Measurements from ENCODE around the gene ADGRB2. TPM values are rescaled to one million over a fixed set of nuclear protein-coding genes. Genes with fewer than 3 reads are reported as not detected.

The ADGRB2 gene
- total RNA-seq, 1 donor from 2014 or later, result 12.1 TPM

- no peak for DNase-seq
- Histone ChIP-seq H3K9me3 (replicated peaks) (no peaks in the 10 kb centered on the region), H3K4me3 (no peak overlapping the region), H3K36me3 (no peaks in the 10 kb centered on the region), H3K4me1 (peaks cover 16% of the 10 kb centered on the region), H3K27ac (replicated peaks) (no peak overlapping the region), H3K27me3 (ENCODE audit: low read depth) (peaks cover 22% of the 10 kb centered on the region)
- intact Hi-C loops (cut with micrococcal nuclease), result loop anchor here (10.0 kb wide), 1 partner anchor 225 kb away; no protein-coding TSS in a partner anchor
- TF ChIP-seq, protein P1, sequence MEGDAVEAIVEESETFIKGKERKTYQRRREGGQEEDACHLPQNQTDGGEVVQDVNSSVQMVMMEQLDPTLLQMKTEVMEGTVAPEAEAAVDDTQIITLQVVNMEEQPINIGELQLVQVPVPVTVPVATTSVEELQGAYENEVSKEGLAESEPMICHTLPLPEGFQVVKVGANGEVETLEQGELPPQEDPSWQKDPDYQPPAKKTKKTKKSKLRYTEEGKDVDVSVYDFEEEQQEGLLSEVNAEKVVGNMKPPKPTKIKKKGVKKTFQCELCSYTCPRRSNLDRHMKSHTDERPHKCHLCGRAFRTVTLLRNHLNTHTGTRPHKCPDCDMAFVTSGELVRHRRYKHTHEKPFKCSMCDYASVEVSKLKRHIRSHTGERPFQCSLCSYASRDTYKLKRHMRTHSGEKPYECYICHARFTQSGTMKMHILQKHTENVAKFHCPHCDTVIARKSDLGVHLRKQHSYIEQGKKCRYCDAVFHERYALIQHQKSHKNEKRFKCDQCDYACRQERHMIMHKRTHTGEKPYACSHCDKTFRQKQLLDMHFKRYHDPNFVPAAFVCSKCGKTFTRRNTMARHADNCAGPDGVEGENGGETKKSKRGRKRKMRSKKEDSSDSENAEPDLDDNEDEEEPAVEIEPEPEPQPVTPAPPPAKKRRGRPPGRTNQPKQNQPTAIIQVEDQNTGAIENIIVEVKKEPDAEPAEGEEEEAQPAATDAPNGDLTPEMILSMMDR (IDR thresholded peaks at IDR 0.05; ENCODE audit: borderline replicate concordance), result no peak
Measured at GRCh38 chr1:31790140-31790539, 26.0 kb upstream of the ADGRB2 start.

GRCh38 chr1:31789259-31790065 lies 25.3 kb upstream of the ADGRB2 start:
- Histone ChIP-seq H3K36me3 (no peaks in the 10 kb centered on the region), H3K9me3 (replicated peaks) (no peaks in the 10 kb centered on the region), H3K27me3 (ENCODE audit: low read depth) (peaks cover 16% of the 10 kb centered on the region), H3K4me1 (peaks cover 16% of the 10 kb centered on the region), H3K4me3 (peak overlapping the region; percentile 82), H3K27ac (replicated peaks) (peak overlapping the region; percentile 86)
- DNase-seq, result peak; percentile 96
- TF ChIP-seq, protein P1 (IDR thresholded peaks at IDR 0.05; ENCODE audit: borderline replicate concordance), result peak; percentile 91
- intact Hi-C loops (cut with micrococcal nuclease), result loop anchor here (2.0 to 10.0 kb wide), 3 partner anchors 75 to 225 kb away; no protein-coding TSS in a partner anchor

GRCh38 chr1:31788825-31789256 lies 24.7 kb upstream of the ADGRB2 start:
- DNase-seq, result no peak
- peak overlapping the region; percentile 86 for H3K27ac ChIP-seq (replicated peaks)

DNA sequence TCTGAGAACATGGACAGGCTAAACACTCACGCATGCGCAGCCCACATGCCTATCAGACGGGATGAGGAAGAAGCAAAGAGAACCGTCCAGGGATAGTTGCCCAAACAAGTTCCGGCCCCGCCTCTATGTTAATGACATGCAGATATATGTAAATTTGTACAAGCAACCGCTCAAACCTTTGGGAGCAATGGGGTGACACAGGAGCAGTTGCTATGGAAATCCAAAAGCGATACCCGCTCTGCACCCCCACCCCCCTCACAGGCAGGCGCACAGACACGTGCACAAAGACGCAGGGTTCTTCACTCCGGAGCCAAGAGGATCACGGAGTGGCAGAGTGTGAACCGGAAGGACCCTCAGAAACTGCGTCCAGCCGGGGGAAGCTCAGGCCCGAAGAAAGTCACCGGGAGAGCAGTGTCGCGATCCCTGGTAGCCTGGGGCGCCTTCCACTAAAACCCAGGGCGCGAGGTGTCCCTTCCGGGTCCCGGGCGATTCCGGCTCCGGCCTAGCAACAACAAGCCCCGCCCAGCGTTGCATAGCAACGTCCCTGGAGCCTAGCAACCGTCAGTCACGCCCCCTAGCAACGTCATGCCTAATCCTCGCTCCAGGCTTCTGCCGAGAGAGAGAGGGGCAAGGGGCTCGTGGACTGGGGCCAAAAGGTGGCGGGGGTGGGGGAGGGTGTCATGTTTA lies 24.1 kb upstream of the ADGRB2 start:
- H3K4me3 ChIP-seq, result peak overlapping the region; percentile 82
- TF ChIP-seq, protein P1 (IDR thresholded peaks at IDR 0.05; ENCODE audit: borderline replicate concordance), result no peak
- H3K4me1 ChIP-seq, result peaks cover 16% of the 10 kb centered on the region
- DNase-seq, result peak; percentile 91
- H3K36me3 ChIP-seq, result no peaks in the 10 kb centered on the region
- H3K27ac ChIP-seq (replicated peaks), result peak overlapping the region; percentile 86
- no peaks in the 10 kb centered on the region for H3K9me3 ChIP-seq (replicated peaks)
- H3K27me3 ChIP-seq (ENCODE audit: low read depth), result peaks cover 6% of the 10 kb centered on the region
- intact Hi-C loops (cut with micrococcal nuclease), result loop anchor here (2.0 to 10.0 kb wide), 2 partner anchors 73 to 125 kb away; no protein-coding TSS in a partner anchor

More at GRCh38 chr1:31788825-31789256, 24.7 kb upstream of the ADGRB2 start:
- peak overlapping the region; percentile 82 for H3K4me3 ChIP-seq
- H3K36me3 ChIP-seq, result no peaks in the 10 kb centered on the region
- intact Hi-C loops (cut with micrococcal nuclease), result loop anchor here (2.0 to 10.0 kb wide), 2 partner anchors 74 to 126 kb away; no protein-coding TSS in a partner anchor
- peaks cover 10% of the 10 kb centered on the region for H3K27me3 ChIP-seq (ENCODE audit: low read depth)
- H3K4me1 ChIP-seq, result peaks cover 16% of the 10 kb centered on the region
- H3K9me3 ChIP-seq (replicated peaks), result no peaks in the 10 kb centered on the region
- TF ChIP-seq, protein P1 (IDR thresholded peaks at IDR 0.05; ENCODE audit: borderline replicate concordance), result no peak

GRCh38 chr1:31787786-31788137 lies 23.6 kb upstream of the ADGRB2 start:
- H3K4me1 ChIP-seq, result peaks cover 19% of the 10 kb centered on the region
- DNase-seq, result no peak
- peak overlapping the region; percentile 86 for H3K27ac ChIP-seq (replicated peaks)
- H3K9me3 ChIP-seq (replicated peaks), result no peaks in the 10 kb centered on the region
- TF ChIP-seq, protein P1 (IDR thresholded peaks at IDR 0.05; ENCODE audit: borderline replicate concordance), result no peak
- peaks cover 1% of the 10 kb centered on the region for H3K27me3 ChIP-seq (ENCODE audit: low read depth)
- intact Hi-C loops (cut with micrococcal nuclease), result loop anchor here (2.0 to 10.0 kb wide), 2 partner anchors 73 to 125 kb away; no protein-coding TSS in a partner anchor
- H3K36me3 ChIP-seq, result no peaks in the 10 kb centered on the region
- H3K4me3 ChIP-seq, result peak overlapping the region; percentile 82
